SK-N-SH (cell line): ENCODE data around the gene GPR107. TPM values are rescaled to one million over a fixed set of nuclear protein-coding genes. Genes with fewer than 3 reads are reported as not detected.

Experiments used
- CTCF ChIA-PET: fragments of 300-600, 350-600 bp; formaldehyde crosslinking; extraction: SDS; loops from one replicate; lab custom pipeline; 2021; lab: Yijun Ruan, JAX
- POLR2A ChIA-PET: fragments of 350-600 bp; sonication (Branson Sonifier 250); formaldehyde crosslinking; extraction: SDS; loops from one replicate; lab custom pipeline; 2020; ENCODE audit warnings: antibody characterized with exemption, inconsistent platforms; lab: Yijun Ruan, JAX
- DNase-seq: peaks from one replicate; pipeline ENCODE4 v3.0.0; 2012
- H2AFZ ChIP-seq: fragments of 200-600 bp; sonication (generic); 2 replicates; pipeline ENCODE4 v1.8.1; 2016; ENCODE audit warnings: antibody characterized with exemption, mild to moderate bottlenecking, low read depth
- H3F3A ChIP-seq: fragments of 200-600 bp; sonication (generic); replicated peaks from 2 replicates; pipeline ENCODE3; 2016; ENCODE audit warnings: antibody characterized with exemption, mild to moderate bottlenecking; ENCODE audit not compliant: insufficient read depth
- H3K27ac ChIP-seq, 2 experiments: fragments of 200-500 bp in 1 of 2; fragments of 200-600 bp in 1 of 2; sonication (Bioruptor generic) in 1 of 2; sonication (generic), shearing (Covaris generic) in 1 of 2; 2 replicates each; pipeline versions ENCODE4 v1.5.1 to v1.6.1; 2014 to 2016; ENCODE audit warnings: low read depth in 2 of 2, inconsistent platforms in 1 of 2, low read length in 1 of 2, mild to moderate bottlenecking in 1 of 2, mixed read lengths in 1 of 2
- H3K27me3 ChIP-seq: fragments of 200-600 bp; sonication (generic), shearing (Covaris generic); 2 replicates; pipeline ENCODE4 v1.6.1; 2016; ENCODE audit warnings: mixed run types; ENCODE audit not compliant: insufficient read depth
- H3K36me3 ChIP-seq, 2 experiments: fragments of 200-500 bp in 1 of 2; fragments of 200-600 bp in 1 of 2; sonication (Bioruptor generic) in 1 of 2; sonication (generic) in 1 of 2; replicated peaks in 1 of 2; 2 replicates each; pipeline versions ENCODE3 to v1.5.1; 2014 to 2016; ENCODE audit warnings: low read length in 1 of 2, mild to moderate bottlenecking in 1 of 2; ENCODE audit not compliant: insufficient read depth in 2 of 2, control insufficient read depth in 1 of 2
- H3K4me1 ChIP-seq, 2 experiments: fragments of 200-500 bp in 1 of 2; fragments of 200-600 bp in 1 of 2; sonication (Bioruptor generic) in 1 of 2; sonication (generic), shearing (Covaris generic) in 1 of 2; 2 replicates each; pipeline versions ENCODE4 v1.5.1 to v1.6.1; 2014 to 2016; ENCODE audit warnings: low read depth in 1 of 2, low read length in 1 of 2, mixed run types in 1 of 2; ENCODE audit not compliant: insufficient read depth in 2 of 2, control insufficient read depth in 1 of 2
- H3K4me2 ChIP-seq: fragments of 200-600 bp; sonication (generic), shearing (Covaris generic); 2 replicates; pipeline ENCODE4 v1.6.1; 2017; ENCODE audit warnings: mixed run types
- H3K4me3 ChIP-seq, 2 experiments: fragments of 200-500 bp in 1 of 2; fragments of 200-600 bp in 1 of 2; sonication (Bioruptor generic) in 1 of 2; sonication (generic), shearing (Covaris generic) in 1 of 2; 2 replicates each; pipeline versions ENCODE4 v1.5.1 to v1.8.1; 2014 to 2016; ENCODE audit warnings: low read depth in 2 of 2, inconsistent platforms in 1 of 2, low read length in 1 of 2, mild to moderate bottlenecking in 1 of 2, mixed read lengths in 1 of 2, moderate library complexity in 1 of 2
- H3K79me2 ChIP-seq: fragments of 200-600 bp; sonication (generic); 2 replicates; pipeline ENCODE4 v1.8.1; 2017; ENCODE audit warnings: mild to moderate bottlenecking; ENCODE audit not compliant: insufficient read depth
- H3K9ac ChIP-seq: fragments of 200-600 bp; sonication (generic); 2 replicates; pipeline ENCODE4 v1.6.1; 2017; ENCODE audit warnings: mixed run types
- H3K9me2 ChIP-seq: fragments of 200-600 bp; sonication (generic); 2 replicates; pipeline ENCODE4 v1.6.1; 2017; ENCODE audit warnings: mixed run types
- H3K9me3 ChIP-seq: fragments of 200-600 bp; sonication (generic); 2 replicates; pipeline ENCODE4 v1.6.1; 2017; ENCODE audit warnings: mixed run types, mild to moderate bottlenecking, moderate library complexity
- H4K20me1 ChIP-seq: fragments of 200-600 bp; sonication (generic); 2 replicates; pipeline ENCODE4 v1.6.1; 2017; ENCODE audit warnings: mild to moderate bottlenecking, mixed run types; ENCODE audit not compliant: insufficient read depth
- CTCF ChIP-seq: fragments of 200-600 bp; sonication (generic); IDR thresholded peaks from 2 replicates; pipeline ENCODE4 v1.6.1; 2017; ENCODE audit warnings: antibody characterized with exemption, mild to moderate bottlenecking, moderate library complexity
- EP300 ChIP-seq, 2 experiments: IDR thresholded peaks; 2 replicates each; pipeline versions ENCODE4 v1.4.0 to v1.6.1; 2012; ENCODE audit warnings: borderline replicate concordance in 1 of 2, low read depth in 1 of 2, low read length in 1 of 2
- FOXM1 ChIP-seq: IDR thresholded peaks from 2 replicates; pipeline ENCODE4 v1.4.0; 2012; ENCODE audit warnings: low read depth, mild to moderate bottlenecking
- GATA2 ChIP-seq: sonication (generic); formaldehyde crosslinking; IDR thresholded peaks from 2 replicates; pipeline ENCODE4 v1.5.0; 2020; ENCODE audit warnings: mild to moderate bottlenecking, missing genetic modification reagents
- MAX ChIP-seq: IDR thresholded peaks from 2 replicates; pipeline ENCODE4 v1.4.0; 2012; ENCODE audit warnings: low read depth
- MEF2A ChIP-seq: IDR thresholded peaks from 2 replicates; pipeline ENCODE4 v1.4.0; 2012; ENCODE audit warnings: low read depth, borderline replicate concordance
- NRF1 ChIP-seq: IDR thresholded peaks from 2 replicates; pipeline ENCODE4 v1.6.1; 2012; ENCODE audit warnings: low read depth, mild to moderate bottlenecking, low read length
- POLR2AphosphoS5 ChIP-seq: IDR thresholded peaks from 2 replicates; pipeline ENCODE4 v1.6.1; 2012; ENCODE audit warnings: low read depth, low read length
- RAD21 ChIP-seq: IDR thresholded peaks from 2 replicates; pipeline ENCODE4 v1.6.1; 2012; ENCODE audit warnings: mild to moderate bottlenecking, low read length
- RCOR1 ChIP-seq: fragments of 150-350 bp; IDR thresholded peaks from 2 replicates; pipeline ENCODE4 v1.6.1; 2017; ENCODE audit warnings: antibody characterized with exemption, low read length
- REST ChIP-seq: IDR thresholded peaks from 2 replicates; pipeline ENCODE4 v1.6.1; 2012; ENCODE audit warnings: mild to moderate bottlenecking, low read depth, low read length, moderate library complexity
- RFX5 ChIP-seq: IDR thresholded peaks from 2 replicates; pipeline ENCODE4 v1.6.1; 2012; ENCODE audit warnings: mild to moderate bottlenecking, improper control_type of control experiment, low read length
- SMC3 ChIP-seq: IDR thresholded peaks from 2 replicates; pipeline ENCODE4 v1.6.1; 2012; ENCODE audit warnings: low read depth, low read length, improper control_type of control experiment
- TEAD4 ChIP-seq: IDR thresholded peaks from 2 replicates; pipeline ENCODE4 v1.4.0; 2012; ENCODE audit warnings: mild to moderate bottlenecking, borderline replicate concordance; ENCODE audit not compliant: insufficient read depth
- USF2 ChIP-seq: fragments of 150-350 bp; IDR thresholded peaks from 2 replicates; pipeline ENCODE4 v1.6.1; 2017; ENCODE audit warnings: antibody characterized with exemption, low read length, low read depth, borderline replicate concordance
- YY1 ChIP-seq: IDR thresholded peaks from 2 replicates; pipeline ENCODE4 v1.4.0; 2012; ENCODE audit warnings: low read depth, mild to moderate bottlenecking
- WGBS: methylation state at CpG from one replicate; pipeline ENCODE4 v1.1.6; 2017; ENCODE audit warnings: low lambda C conversion rate; 5-methylcytosine and 5-hydroxymethylcytosine counted together
- polyA plus RNA-seq, 3 experiments: library from polyadenylated mRNA; depleted of rRNA; stranded (reverse); fragments of >200 nt; gene quantifications; 2 replicates each; pipeline ENCODE4 v1.2.3, GENCODE V29; 2012

Gene GPR107
- polyA plus RNA-seq, 1 of the 3 experiments (the other 2 are of a cell fraction): 23.0 TPM

GRCh38 chr9:130183133-130183762 is 129.5 kb downstream of the GPR107 start (continued):
- TF ChIP-seq CTCF (no peak), RCOR1 (0 out of 2 replicates have a peak, but pooled peaks have one; percentile 28), YY1 (no peak), NRF1 (no peak), GATA2 (CRISPR knock-in tag) (no peak), MEF2A (no peak), RAD21 (no peak; the same call in 1 of the 2 replicates), TEAD4 (peak; percentile 73), POLR2AphosphoS5 (peak; percentile 26; the same call in 1 of the 2 replicates), SMC3 (no peak), MAX (peak; percentile 82), RFX5 (no peak), EP300 (IDR thresholded peaks at IDR 0.05; ENCODE audit: borderline replicate concordance in 1 of 2, low read depth in 1 of 2, low read length in 1 of 2) (peak in 1 of 2 experiments; percentile 47; a peak in 1 of 4 replicates), REST (no peak)

GRCh38 chr9:130185017-130185416 is 131.3 kb downstream of the GPR107 start:
- H3K4me3 ChIP-seq: no peak overlapping the region
- H4K20me1 ChIP-seq: peaks cover 77% of the 10 kb centered on the region
- H3K4me2 ChIP-seq: peak overlapping the region; percentile 83; the same call in 1 of the 2 replicates
- CTCF ChIA-PET: interaction anchor here (1.2 to 1.6 kb wide), 3 partner anchors 13 to 57 kb away, joined by 4 to 5 read pairs (median 4); no protein-coding TSS in a partner anchor
- peaks cover 0 to 2% of the 10 kb centered on the region in 2 experiments for H3K36me3 ChIP-seq
- H3K9me2 ChIP-seq: no peaks in the 10 kb centered on the region
- H3K27me3 ChIP-seq: no peaks in the 10 kb centered on the region
- POLR2A ChIA-PET: interaction anchor here (1.0 kb wide), 1 partner anchor 12 kb away, joined by 5 read pairs; no protein-coding TSS in a partner anchor
- H2AFZ ChIP-seq: no peak overlapping the region
- 88% methylated on average over 15 of the region's 15 CpGs for WGBS
- no peak for TF ChIP-seq RAD21
- TF ChIP-seq CTCF: no peak
- no peak for TF ChIP-seq FOXM1
- TF ChIP-seq USF2: no peak
- TF ChIP-seq MEF2A: no peak
- no peak for TF ChIP-seq NRF1
- no peak for TF ChIP-seq MAX
- H3K9ac ChIP-seq: no peak overlapping the region
- H3K79me2 ChIP-seq: peaks cover 97% of the 10 kb centered on the region
- no peak for DNase-seq
- H3K4me1 ChIP-seq: peaks cover 40 to 43% of the 10 kb centered on the region in 2 experiments; a peak in 3 of 4 replicates
- no peaks in the 10 kb centered on the region for H3K9me3 ChIP-seq
- peak overlapping the region; percentile 20 to 63; a peak in 3 of 4 replicates for H3K27ac ChIP-seq
- peaks cover 28% of the 10 kb centered on the region for H3F3A ChIP-seq
